Vagina (tissue), 2 donors: ENCODE data around the gene ARHGAP10.

ENCODE experiments used
- POLR2A ChIP-seq, 2 donors: fragments of 450-650 bp; IDR thresholded peaks; one replicate each; pipeline ENCODE4 v1.6.1; 2017; ENCODE audit warnings: antibody characterized with exemption in 2 of 2, mild to moderate bottlenecking in 2 of 2, moderate library complexity in 2 of 2
- TF ChIP-seq, protein P1 (sequence below), 3 experiments: fragments of 450-650 bp in 2 of 3; fragments of 200-600 bp in 1 of 3; sonication (generic) in 1 of 3; IDR thresholded peaks; one replicate each; pipeline ENCODE4 v1.5.1; 2017 to 2019; ENCODE audit warnings: antibody characterized with exemption in 3 of 3, mild to moderate bottlenecking in 2 of 3, moderate library complexity in 2 of 3

GRCh38 chr4:147916351-147916750 is 184.5 kb downstream of the ARHGAP10 start:
- TF ChIP-seq, protein P1, sequence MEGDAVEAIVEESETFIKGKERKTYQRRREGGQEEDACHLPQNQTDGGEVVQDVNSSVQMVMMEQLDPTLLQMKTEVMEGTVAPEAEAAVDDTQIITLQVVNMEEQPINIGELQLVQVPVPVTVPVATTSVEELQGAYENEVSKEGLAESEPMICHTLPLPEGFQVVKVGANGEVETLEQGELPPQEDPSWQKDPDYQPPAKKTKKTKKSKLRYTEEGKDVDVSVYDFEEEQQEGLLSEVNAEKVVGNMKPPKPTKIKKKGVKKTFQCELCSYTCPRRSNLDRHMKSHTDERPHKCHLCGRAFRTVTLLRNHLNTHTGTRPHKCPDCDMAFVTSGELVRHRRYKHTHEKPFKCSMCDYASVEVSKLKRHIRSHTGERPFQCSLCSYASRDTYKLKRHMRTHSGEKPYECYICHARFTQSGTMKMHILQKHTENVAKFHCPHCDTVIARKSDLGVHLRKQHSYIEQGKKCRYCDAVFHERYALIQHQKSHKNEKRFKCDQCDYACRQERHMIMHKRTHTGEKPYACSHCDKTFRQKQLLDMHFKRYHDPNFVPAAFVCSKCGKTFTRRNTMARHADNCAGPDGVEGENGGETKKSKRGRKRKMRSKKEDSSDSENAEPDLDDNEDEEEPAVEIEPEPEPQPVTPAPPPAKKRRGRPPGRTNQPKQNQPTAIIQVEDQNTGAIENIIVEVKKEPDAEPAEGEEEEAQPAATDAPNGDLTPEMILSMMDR (IDR thresholded peaks at IDR 0.05) = no peak
- TF ChIP-seq POLR2A (IDR thresholded peaks at IDR 0.05) = no peak
